ENCODE measurements around the gene RNF152. TPM values are rescaled to one million over a fixed set of nuclear protein-coding genes. Genes with fewer than 3 reads are reported as not detected.
A peak's percentile ranks its signal among the peaks of the same experiment; 100 is the strongest.

The RNF152 gene
- total RNA-seq, 5 donors from 2014 or later (not counting 1 experiment from before 2014, with no cell fraction given): 0.23 to 0.78 (median 0.51) TPM

DNA sequence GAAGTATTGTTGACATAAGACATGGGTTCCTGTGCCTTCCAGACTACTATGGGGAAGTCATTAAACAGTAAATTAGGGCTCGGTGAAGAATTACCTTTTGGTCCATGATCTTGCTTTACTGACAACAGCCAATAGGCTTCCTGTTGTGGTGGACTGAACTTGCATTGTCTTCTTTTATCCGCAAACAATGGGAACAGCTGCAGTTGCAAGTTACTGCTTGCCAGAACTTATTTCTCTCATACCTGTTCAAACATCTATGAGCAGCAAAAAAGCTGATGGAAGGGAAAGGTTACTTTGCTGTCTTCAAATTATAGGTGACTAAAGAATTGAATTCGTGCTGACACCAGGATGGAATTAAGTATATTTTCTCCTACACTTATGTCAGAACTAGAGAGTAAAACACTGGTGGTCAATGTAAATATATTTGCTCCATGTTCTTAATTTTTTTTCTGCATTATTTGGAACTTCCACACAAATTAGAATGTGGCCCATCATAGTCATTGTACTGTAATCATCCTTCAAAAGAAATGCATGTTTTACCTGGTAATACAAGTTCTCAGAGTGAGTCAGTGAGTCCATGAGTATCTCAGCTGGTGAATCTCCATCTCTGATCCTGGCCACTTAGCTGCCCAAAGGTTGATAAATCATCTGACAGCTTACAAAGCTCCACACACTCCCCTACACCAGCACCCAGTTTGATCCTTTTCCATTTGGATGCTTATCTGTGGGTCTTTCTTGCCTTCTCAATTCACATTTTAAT, 37.3 kb upstream of the RNF152 start:
- Mint-ChIP-seq H3K9me3 (peaks cover 0 to 6% (median 6%) of the 10 kb centered on the region in 3 donors), H3K4me3 (no peak overlapping the region), H3K27me3 (peaks cover 7 to 12% of the 10 kb centered on the region in 2 donors), H3K27ac (no peak overlapping the region), H3K36me3 (no peaks in the 10 kb centered on the region), H3K4me1 (peaks cover 12 to 23% (median 20%) of the 10 kb centered on the region in 3 donors)
- ATAC-seq (replicated peaks in 1 of 4): no peak
- ChIA-PET CTCF (no interaction called here), POLR2A (no interaction called here)
- Histone ChIP-seq H3K9me3 (no peaks in the 10 kb centered on the region), H3K27ac (ENCODE audit: low read length) (no peak overlapping the region), H3K4me1 (ENCODE audit: control insufficient read depth in 1 of 2, extremely low read depth in 1 of 2, insufficient read depth in 2 of 2, low read length in 2 of 2) (peaks cover 5% of the 10 kb centered on the region in 2 experiments), H3K36me3 (ENCODE audit: control insufficient read depth in 2 of 2, extremely low read depth in 1 of 2, insufficient read depth in 1 of 2, low read length in 1 of 2) (no peaks in the 10 kb centered on the region), H3K27me3 (replicated peaks in 1 of 2; ENCODE audit: control insufficient read depth in 2 of 2, extremely low read depth in 1 of 2, insufficient read depth in 2 of 2, low read length in 1 of 2) (peaks cover 0 to 2% of the 10 kb centered on the region in 2 experiments), H3K4me3 (ENCODE audit: control insufficient read depth in 1 of 2, extremely low read depth in 1 of 2, low read length in 1 of 2) (no peak overlapping the region)
- DNase-seq: no peak
- 100% methylated on average over 1 of the region's 3 CpGs for WGBS (ENCODE audit: insufficient coverage)

DNA sequence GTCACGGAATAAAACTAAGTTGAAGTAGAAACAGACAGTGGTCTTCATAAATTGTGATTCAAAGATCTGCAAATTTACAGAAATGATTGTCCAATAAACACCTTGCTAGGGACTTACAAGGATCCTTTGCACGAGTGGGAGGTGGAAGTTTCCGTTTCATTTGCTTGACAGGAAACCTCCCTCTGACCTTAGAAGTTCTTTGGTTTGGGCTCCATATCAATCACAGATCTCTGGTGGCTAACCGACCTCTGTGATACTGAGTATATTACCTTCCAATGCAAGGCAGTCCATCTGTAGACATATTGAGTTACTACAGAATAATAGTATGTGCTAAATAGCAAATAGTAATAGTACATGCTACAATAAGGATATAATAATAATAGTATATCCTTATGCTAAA, 33.7 kb upstream of the RNF152 start:
- no peaks in the 10 kb centered on the region for H3K36me3 Mint-ChIP-seq
- Histone ChIP-seq H3K36me3 (ENCODE audit: control insufficient read depth in 2 of 2, extremely low read depth in 1 of 2, insufficient read depth in 1 of 2, low read length in 1 of 2) (no peaks in the 10 kb centered on the region), H3K9me3 (no peaks in the 10 kb centered on the region), H3K4me1 (ENCODE audit: control insufficient read depth in 1 of 2, extremely low read depth in 1 of 2, insufficient read depth in 2 of 2, low read length in 2 of 2) (peaks cover 5% of the 10 kb centered on the region in 2 experiments), H3K4me3 (ENCODE audit: control insufficient read depth in 1 of 2, extremely low read depth in 1 of 2, low read length in 1 of 2) (no peak overlapping the region), H3K27me3 (replicated peaks in 1 of 2; ENCODE audit: control insufficient read depth in 2 of 2, extremely low read depth in 1 of 2, insufficient read depth in 2 of 2, low read length in 1 of 2) (peaks cover 0 to 2% of the 10 kb centered on the region in 2 experiments), H3K27ac (ENCODE audit: low read length) (no peak overlapping the region)
- H3K27ac Mint-ChIP-seq: peak overlapping the region in 1 of 2 donors; percentile 16
- no CpG with 5 or more reads among the region's 4 CpGs for WGBS (ENCODE audit: insufficient coverage)
- H3K4me1 Mint-ChIP-seq: peaks cover 12 to 23% (median 20%) of the 10 kb centered on the region in 3 donors
- ChIA-PET CTCF (no interaction called here), POLR2A (no interaction called here)
- peak overlapping the region in 1 of 3 donors; percentile 45 for H3K4me3 Mint-ChIP-seq
- ATAC-seq (replicated peaks in 1 of 4): peak in 3 of 4 experiments; percentile 51 to 69 (median 56)
- peaks cover 0 to 6% (median 6%) of the 10 kb centered on the region in 3 donors for H3K9me3 Mint-ChIP-seq
- DNase-seq: peak in 1 of 35 experiments; percentile 23
- peaks cover 2 to 4% of the 10 kb centered on the region in 2 donors for H3K27me3 Mint-ChIP-seq

DNA sequence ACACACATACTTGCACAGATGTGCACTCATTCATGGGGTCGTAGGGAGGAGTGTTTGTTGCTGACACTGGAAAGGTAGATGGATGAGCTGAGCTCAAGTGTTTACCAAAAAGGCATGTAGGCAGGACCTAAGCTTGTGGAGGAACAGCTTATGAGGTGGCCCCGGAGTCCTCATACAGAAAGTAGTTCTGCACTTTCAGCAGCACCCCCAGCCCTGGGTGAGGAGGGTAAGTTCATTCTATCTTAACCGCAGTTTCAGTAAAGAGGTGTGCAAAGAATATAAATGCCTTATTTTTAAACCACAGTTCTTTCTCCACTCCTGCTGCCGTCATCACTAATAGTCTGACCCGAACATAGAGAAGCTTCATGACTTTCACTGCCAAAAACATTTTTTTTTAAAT, 31.7 kb upstream of the RNF152 start:
- ATAC-seq (replicated peaks in 1 of 4) (no peak), DNase-seq (no peak)
- peaks cover 0 to under 1% of the 10 kb centered on the region in 2 donors for H3K27me3 Mint-ChIP-seq
- Histone ChIP-seq H3K27ac (ENCODE audit: low read length) (no peak overlapping the region), H3K36me3 (ENCODE audit: control insufficient read depth in 2 of 2, extremely low read depth in 1 of 2, insufficient read depth in 1 of 2, low read length in 1 of 2) (no peaks in the 10 kb centered on the region), H3K27me3 (replicated peaks in 1 of 2; ENCODE audit: control insufficient read depth in 2 of 2, extremely low read depth in 1 of 2, insufficient read depth in 2 of 2, low read length in 1 of 2) (peaks cover 2% of the 10 kb centered on the region in 2 experiments), H3K9me3 (no peaks in the 10 kb centered on the region), H3K4me3 (ENCODE audit: control insufficient read depth in 1 of 2, extremely low read depth in 1 of 2, low read length in 1 of 2) (no peak overlapping the region), H3K4me1 (ENCODE audit: control insufficient read depth in 1 of 2, extremely low read depth in 1 of 2, insufficient read depth in 2 of 2, low read length in 2 of 2) (peaks cover 5% of the 10 kb centered on the region in 2 experiments)
- no peak overlapping the region for H3K4me3 Mint-ChIP-seq
- peaks cover 12 to 23% (median 20%) of the 10 kb centered on the region in 3 donors for H3K4me1 Mint-ChIP-seq
- no peaks in the 10 kb centered on the region for H3K36me3 Mint-ChIP-seq
- POLR2A ChIA-PET: no interaction called here
- CTCF ChIA-PET: interaction anchor here in 1 of 2 donors (0.6 to 0.8 kb wide), 2 partner anchors 112 to 206 kb away, joined by 3 read pairs; no protein-coding TSS in a partner anchor
- WGBS (ENCODE audit: insufficient coverage): no CpG with 5 or more reads among the region's 5 CpGs
- no peak overlapping the region for H3K27ac Mint-ChIP-seq
- peaks cover 0 to 6% (median 6%) of the 10 kb centered on the region in 3 donors for H3K9me3 Mint-ChIP-seq

DNA sequence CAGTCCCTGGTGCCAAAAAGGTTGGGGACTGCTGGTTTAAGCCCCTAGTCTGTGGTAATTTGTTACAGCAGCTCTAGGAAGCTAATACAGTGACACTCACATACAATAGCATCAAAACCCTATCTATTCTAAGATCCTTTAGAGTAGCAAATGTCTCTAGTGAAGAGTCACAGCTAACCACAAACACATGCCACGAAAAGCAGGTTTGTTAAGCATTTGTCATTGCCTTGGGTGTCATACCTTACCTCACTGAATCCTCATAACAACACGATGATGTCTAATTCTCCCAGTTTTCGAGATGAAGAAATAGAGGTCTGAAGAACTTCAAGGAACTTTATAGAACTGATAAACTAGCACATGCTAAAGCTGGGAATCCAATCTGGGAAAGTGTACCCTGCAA, 29.6 kb upstream of the RNF152 start:
- DNase-seq (no peak), ATAC-seq (replicated peaks in 1 of 4) (no peak)
- Mint-ChIP-seq H3K4me3 (no peak overlapping the region), H3K27ac (no peak overlapping the region), H3K27me3 (peaks cover 0 to 5% of the 10 kb centered on the region in 2 donors), H3K9me3 (peaks cover 0 to 2% (median 0%) of the 10 kb centered on the region in 3 donors), H3K4me1 (peaks cover 12 to 20% (median 18%) of the 10 kb centered on the region in 3 donors), H3K36me3 (no peaks in the 10 kb centered on the region)
- POLR2A ChIA-PET: no interaction called here
- Histone ChIP-seq H3K4me1 (ENCODE audit: control insufficient read depth in 1 of 2, extremely low read depth in 1 of 2, insufficient read depth in 2 of 2, low read length in 2 of 2) (peaks cover 5% of the 10 kb centered on the region in 2 experiments), H3K27me3 (replicated peaks in 1 of 2; ENCODE audit: control insufficient read depth in 2 of 2, extremely low read depth in 1 of 2, insufficient read depth in 2 of 2, low read length in 1 of 2) (peaks cover 2% of the 10 kb centered on the region in 2 experiments), H3K9me3 (no peaks in the 10 kb centered on the region), H3K27ac (ENCODE audit: low read length) (no peak overlapping the region), H3K36me3 (ENCODE audit: control insufficient read depth in 2 of 2, extremely low read depth in 1 of 2, insufficient read depth in 1 of 2, low read length in 1 of 2) (no peaks in the 10 kb centered on the region), H3K4me3 (ENCODE audit: control insufficient read depth in 1 of 2, extremely low read depth in 1 of 2, low read length in 1 of 2) (no peak overlapping the region)
- no CpG with 5 or more reads among the region's 3 CpGs for WGBS (ENCODE audit: insufficient coverage)
- CTCF ChIA-PET: no interaction called here

DNA sequence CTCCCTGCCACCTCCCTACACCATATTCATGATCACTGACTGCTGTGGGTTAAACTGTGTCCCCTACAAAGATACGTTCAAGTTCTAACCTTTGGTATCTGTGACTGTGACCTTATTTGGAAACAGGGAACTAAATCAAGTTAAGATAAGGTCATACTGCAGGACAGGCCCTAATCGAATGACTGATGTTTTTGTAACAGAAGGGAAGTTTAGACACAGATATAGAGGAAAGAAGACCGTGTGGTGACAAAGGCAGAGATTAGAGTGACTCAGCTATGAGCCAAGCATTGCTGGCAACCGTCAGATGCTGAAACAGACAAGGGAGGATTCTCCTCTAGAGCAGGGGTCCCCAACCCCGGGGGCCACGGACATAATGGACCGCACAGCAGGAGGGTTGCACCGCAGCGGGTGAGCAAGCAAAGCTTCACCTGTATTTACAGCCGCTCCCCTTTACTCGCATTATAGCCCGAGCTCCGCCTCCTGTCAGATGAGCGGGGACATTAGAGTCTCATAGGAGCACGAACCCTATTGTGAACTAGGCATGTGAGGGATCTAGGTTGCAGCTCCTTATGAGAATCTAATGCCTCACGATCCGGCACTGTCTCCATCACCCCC, 28.9 kb upstream of the RNF152 start:
- POLR2A ChIA-PET: no interaction called here
- Mint-ChIP-seq H3K36me3 (no peaks in the 10 kb centered on the region), H3K27ac (no peak overlapping the region), H3K4me1 (peaks cover 12 to 13% (median 12%) of the 10 kb centered on the region in 3 donors), H3K9me3 (peaks cover 0 to 2% (median 0%) of the 10 kb centered on the region in 3 donors), H3K4me3 (no peak overlapping the region), H3K27me3 (peaks cover 0 to 5% of the 10 kb centered on the region in 2 donors)
- WGBS (ENCODE audit: insufficient coverage): 69% methylated on average over 7 of the region's 17 CpGs
- no peak overlapping the region for H3K27ac ChIP-seq (ENCODE audit: low read length)
- ATAC-seq (replicated peaks in 1 of 4) (no peak), DNase-seq (no peak)
- H3K4me3 ChIP-seq (ENCODE audit: control insufficient read depth in 1 of 2, extremely low read depth in 1 of 2, low read length in 1 of 2): no peak overlapping the region
- no peaks in the 10 kb centered on the region for H3K36me3 ChIP-seq (ENCODE audit: control insufficient read depth in 2 of 2, extremely low read depth in 1 of 2, insufficient read depth in 1 of 2, low read length in 1 of 2)
- peaks cover 2% of the 10 kb centered on the region in 2 experiments for H3K27me3 ChIP-seq (replicated peaks in 1 of 2; ENCODE audit: control insufficient read depth in 2 of 2, extremely low read depth in 1 of 2, insufficient read depth in 2 of 2, low read length in 1 of 2)
- CTCF ChIA-PET: no interaction called here
- peaks cover 0 to 2% of the 10 kb centered on the region in 2 experiments for H3K4me1 ChIP-seq (ENCODE audit: control insufficient read depth in 1 of 2, extremely low read depth in 1 of 2, insufficient read depth in 2 of 2, low read length in 2 of 2)
- no peaks in the 10 kb centered on the region for H3K9me3 ChIP-seq

DNA sequence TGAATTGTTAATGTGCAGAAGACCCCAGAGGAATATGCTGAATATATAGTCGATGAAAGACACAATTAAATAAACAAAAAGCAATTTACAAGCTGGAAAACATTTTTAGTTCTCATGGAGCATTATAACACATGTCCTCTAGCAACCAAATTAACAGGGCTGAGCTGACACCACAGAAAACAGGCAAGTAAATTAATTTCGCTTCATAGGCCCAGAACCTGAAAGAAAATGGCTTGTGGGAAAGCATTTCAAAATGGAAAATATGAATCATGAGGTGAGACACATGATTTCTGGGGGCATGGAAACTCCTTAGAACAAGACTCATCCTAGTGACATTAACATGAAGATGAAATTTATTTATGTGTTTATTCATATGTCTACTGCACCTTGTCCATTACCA, 25.0 kb upstream of the RNF152 start:
- H3K4me1 ChIP-seq (ENCODE audit: control insufficient read depth in 1 of 2, extremely low read depth in 1 of 2, insufficient read depth in 2 of 2, low read length in 2 of 2): no peaks in the 10 kb centered on the region

More for the DNA sequence above, 25.0 kb upstream of the RNF152 start:
- WGBS (ENCODE audit: insufficient coverage): no CpG with 5 or more reads among the region's 2 CpGs
- Mint-ChIP-seq H3K4me3 (no peak overlapping the region), H3K9me3 (no peaks in the 10 kb centered on the region), H3K36me3 (no peaks in the 10 kb centered on the region), H3K4me1 (no peaks in the 10 kb centered on the region), H3K27me3 (peaks cover 0 to 8% of the 10 kb centered on the region in 2 donors), H3K27ac (no peak overlapping the region)
- POLR2A ChIA-PET: no interaction called here
- H3K9me3 ChIP-seq: no peaks in the 10 kb centered on the region
- ATAC-seq (replicated peaks in 1 of 4) (no peak), DNase-seq (no peak)
- no peak overlapping the region for H3K27ac ChIP-seq (ENCODE audit: low read length)
- no peak overlapping the region for H3K4me3 ChIP-seq (ENCODE audit: control insufficient read depth in 1 of 2, extremely low read depth in 1 of 2, low read length in 1 of 2)
- H3K27me3 ChIP-seq (replicated peaks in 1 of 2; ENCODE audit: control insufficient read depth in 2 of 2, extremely low read depth in 1 of 2, insufficient read depth in 2 of 2, low read length in 1 of 2): peaks cover 2% of the 10 kb centered on the region in 2 experiments
- H3K36me3 ChIP-seq (ENCODE audit: control insufficient read depth in 2 of 2, extremely low read depth in 1 of 2, insufficient read depth in 1 of 2, low read length in 1 of 2): no peaks in the 10 kb centered on the region
- CTCF ChIA-PET: interaction anchor here (0.6 to 1.1 kb wide), 2 partner anchors 17 to 24 kb away, joined by 3 read pairs; no protein-coding TSS in a partner anchor

Measured in T-cell (primary cell).